ENCODE results near the gene WDR37.

The WDR37 gene

GRCh38 chr10:1127629-1128028 lies 71.4 kb downstream of the WDR37 start:
- DNase-seq (ENCODE audit: low read depth in 2 of 2): no peak

GRCh38 chr10:1128115-1128514 lies 71.9 kb downstream of the WDR37 start:
- DNase-seq (ENCODE audit: low read depth in 2 of 2): no peak

- DNase-seq (ENCODE audit: low read depth in 2 of 2): no peak
Measured at GRCh38 chr10:1128649-1129048, 72.5 kb downstream of the WDR37 start.

DNA sequence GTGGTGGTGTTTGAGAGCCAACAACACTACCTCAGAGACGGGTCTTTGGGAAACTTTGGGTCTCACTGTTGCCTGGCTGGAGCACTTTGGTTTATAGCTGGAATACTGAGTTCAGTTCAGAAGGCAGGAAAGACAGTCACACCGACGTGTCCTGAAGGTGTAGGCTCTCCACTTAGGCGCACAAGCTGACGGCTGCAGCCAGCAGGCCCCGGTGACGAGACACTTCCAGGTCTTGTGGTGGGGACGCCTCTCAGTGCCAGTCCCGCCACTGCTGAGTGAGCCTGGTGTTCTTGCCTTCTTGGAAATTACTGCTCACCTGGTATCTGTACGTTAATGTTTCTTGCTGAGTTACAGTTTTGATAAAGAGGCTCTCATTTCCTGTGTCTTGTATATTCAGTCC lies 74.0 kb downstream of the WDR37 start:
- DNase-seq (ENCODE audit: low read depth in 2 of 2): no peak

DNA sequence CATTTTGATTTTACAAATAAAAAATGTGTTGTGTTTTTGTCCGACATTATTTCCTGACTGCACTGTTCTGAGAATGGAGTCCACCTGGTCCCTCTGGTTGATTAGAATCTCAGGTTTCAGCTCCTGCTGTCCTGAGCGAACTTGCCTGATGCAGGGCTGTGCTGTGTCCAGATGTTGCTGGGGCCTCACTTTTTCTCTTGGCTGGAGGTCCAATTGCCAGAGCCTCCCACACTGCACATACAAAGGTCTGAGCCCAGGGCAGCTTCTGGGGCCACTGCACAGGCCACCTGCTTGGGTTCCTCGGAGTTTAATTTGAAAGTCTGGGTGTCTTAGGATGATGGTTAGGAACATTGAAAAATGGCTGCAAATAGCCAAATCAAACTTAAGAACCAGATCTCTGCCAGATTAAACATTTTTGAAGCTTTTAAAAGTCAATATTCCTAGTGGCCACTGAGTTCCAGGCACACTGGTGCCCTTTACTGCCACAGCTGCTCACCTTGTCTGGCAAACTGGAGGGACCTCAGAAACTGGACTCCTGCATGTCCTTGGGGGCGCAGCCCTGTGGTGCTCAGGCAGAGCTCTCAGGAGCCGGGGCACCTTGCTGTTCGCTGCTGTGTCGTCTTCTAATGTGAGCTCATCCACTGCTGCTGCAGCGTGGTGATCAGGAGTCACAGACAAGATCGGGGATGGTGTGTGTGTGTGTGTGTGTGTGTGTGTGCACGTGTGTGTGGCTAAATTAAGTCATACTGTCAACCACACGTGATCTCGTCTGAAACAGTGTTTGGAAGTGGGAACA lies 75.0 kb downstream of the WDR37 start:
- DNase-seq (ENCODE audit: low read depth in 2 of 2): no peak

DNA sequence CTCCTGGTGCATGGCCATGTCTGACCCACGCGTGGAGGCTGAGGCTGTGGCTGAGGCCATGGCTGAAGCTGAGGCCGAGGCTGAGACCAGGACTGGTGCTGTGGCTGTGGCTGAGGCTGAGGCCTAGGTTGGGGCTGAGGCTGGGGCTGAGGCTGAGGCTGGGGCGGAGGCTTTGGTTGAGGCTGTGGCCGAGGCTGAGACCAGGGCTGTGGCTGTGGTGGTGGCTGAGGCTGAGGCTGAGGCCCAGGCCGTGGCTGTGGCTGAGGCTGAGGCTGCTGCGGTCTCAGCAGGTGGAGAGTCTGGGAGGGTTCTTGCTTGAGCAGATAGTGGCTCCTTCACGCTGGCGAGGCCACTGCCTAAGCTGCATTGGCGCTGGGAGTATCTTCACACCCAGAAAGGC lies 76.4 kb downstream of the WDR37 start:
- DNase-seq (ENCODE audit: low read depth in 2 of 2): no peak

- DNase-seq (ENCODE audit: low read depth in 2 of 2): no peak
Measured at GRCh38 chr10:1133495-1134045, 77.4 kb downstream of the WDR37 start.

GRCh38 chr10:1134156-1134555 lies 78.0 kb downstream of the WDR37 start:
- no peak for DNase-seq (ENCODE audit: low read depth in 2 of 2)

DNA sequence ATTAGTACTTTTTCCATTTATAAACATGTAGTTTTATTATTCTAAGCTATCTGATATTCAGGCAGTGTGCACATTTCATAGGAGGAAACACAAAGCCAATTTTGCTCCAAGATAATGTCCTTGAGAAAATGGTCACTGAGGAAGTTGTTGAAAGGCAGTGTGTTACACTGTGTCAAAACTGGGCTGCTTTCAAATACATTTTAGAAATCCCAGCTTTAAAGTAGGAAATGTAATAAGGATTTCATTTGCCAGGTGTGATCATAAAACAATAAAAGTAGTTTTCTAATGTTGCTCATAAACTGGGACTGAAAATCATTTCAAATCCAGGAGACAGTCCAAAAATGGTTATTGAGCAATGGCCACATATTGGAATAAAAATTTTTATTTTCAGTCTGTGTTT lies 80.1 kb downstream of the WDR37 start:
- DNase-seq (ENCODE audit: low read depth in 2 of 2): no peak

- DNase-seq (ENCODE audit: low read depth in 2 of 2): no peak
Measured at GRCh38 chr10:1137499-1138163, 81.4 kb downstream of the WDR37 start.

DNA sequence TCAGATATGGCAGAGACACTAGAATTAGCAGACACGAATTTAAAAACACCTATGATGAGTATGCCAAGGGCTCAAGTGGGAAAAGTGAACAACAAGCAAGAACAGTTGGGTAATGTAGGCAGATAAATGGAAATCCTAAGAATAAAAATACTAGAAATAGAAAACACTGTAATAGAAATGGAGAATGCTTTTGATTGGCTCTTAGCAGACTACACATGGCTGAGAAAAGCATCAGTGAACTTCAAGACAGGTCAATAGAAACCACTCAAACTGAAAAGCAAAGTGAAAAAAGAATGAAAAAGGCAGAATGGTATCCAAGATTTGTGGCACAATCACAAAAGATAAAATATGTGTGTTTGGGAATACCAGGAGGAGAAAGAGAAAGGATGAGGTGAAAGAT lies 82.3 kb downstream of the WDR37 start:
- no peak for DNase-seq (ENCODE audit: low read depth in 2 of 2)

GRCh38 chr10:1141261-1141660 lies 85.1 kb downstream of the WDR37 start:
- DNase-seq (ENCODE audit: low read depth in 2 of 2): no peak

DNA sequence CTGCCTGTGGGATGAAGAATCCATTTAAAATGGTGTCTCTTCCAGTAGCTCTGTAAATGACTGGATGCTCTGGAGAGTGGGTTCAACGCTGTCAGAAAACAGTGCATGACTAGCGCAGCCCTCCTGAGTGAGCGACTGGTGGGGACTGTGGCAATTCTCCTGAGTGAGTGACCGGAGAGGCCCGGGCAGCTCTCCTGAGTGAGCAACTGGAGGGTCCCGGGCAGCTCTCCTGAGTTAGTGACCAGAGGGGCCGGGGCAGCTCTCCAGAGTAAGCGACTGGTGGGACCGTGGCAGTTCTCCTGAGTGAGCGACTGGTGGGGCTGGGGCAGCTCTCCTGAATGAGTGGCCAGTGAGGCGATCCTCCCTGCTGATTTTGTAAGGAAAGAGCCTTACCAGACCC lies 85.5 kb downstream of the WDR37 start:
- no peak for DNase-seq (ENCODE audit: low read depth in 2 of 2)

DNA sequence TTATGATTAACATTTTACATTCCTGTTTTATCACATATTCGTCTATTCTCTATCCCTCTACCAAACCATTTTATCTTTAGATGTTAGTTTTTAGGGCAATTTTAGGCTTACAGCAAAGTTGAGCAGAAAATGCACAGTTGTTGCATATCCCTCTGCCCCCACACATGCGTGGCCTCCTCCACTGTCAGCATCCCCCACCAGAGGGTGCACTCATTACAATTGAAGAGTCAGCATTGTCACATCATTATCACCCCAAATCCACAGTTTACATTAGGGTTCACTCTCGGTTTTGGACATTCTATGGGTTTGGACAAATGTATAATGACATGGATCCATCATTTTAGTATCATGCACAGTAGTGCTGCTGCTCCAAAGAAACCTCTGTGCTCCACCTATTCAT lies 86.4 kb downstream of the WDR37 start:
- no peak for DNase-seq (ENCODE audit: low read depth in 2 of 2)

DNA sequence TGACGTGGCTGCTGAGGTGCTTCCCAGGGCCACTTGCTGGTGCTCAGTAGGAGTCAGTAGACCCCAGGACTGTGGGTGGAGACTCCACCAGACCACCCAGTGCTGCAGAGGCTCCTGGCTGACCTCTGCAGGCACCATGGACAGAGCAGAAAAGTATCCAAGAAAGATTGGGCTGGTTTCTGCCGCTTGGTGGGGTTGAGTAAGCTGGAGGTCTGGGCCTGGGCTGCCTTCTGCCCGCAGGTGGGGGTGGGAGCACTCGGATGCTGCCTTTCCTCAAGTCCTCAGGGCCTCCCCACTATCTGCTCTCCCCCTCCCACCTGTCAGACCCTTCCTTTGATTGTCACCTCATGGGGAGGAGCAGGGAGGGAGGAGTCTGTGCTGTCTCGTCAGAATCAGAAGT lies 91.6 kb downstream of the WDR37 start:
- no peak for DNase-seq (ENCODE audit: low read depth in 2 of 2)

DNA sequence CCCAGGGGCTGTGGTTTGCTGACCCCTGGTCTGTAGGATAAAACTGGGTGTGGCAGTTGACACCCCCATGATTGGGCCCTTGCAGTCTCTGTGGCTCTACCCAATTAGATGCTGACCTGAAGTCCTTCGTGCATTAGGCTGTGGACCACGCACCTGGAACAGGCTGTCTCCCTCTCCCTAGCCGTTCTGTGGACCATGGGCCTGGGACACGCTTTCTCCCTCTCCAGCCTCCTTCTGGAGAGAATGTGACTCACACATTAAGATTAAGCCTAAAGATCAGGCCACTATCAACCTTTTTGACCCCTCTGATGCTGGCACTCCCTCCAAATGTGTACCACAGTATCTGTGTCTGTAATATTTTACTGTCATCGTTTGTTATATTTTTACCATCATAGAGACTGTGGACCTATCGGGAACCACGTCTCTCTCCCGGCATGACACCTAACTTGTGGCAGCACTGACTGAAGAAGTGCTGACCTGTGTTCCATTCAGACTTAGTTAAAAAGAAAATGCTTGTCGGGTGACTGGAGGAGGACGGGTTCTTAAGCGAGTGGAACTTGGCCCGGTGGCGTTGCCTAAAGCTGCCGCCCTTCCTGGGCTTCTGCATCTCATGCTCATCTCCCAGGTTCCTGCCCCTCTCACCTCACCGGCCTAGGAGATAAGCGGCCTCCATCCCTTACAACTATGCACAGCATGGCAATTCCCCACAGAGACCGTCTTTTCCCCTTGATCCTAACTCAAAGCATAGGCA lies 92.8 kb downstream of the WDR37 start:
- no peak for DNase-seq (ENCODE audit: low read depth in 2 of 2)

- DNase-seq (ENCODE audit: low read depth in 2 of 2): no peak
Measured at GRCh38 chr10:1149793-1150637, 93.8 kb downstream of the WDR37 start.

- DNase-seq (ENCODE audit: low read depth in 2 of 2): no peak
Measured at GRCh38 chr10:1150638-1150955, 94.4 kb downstream of the WDR37 start.

DNA sequence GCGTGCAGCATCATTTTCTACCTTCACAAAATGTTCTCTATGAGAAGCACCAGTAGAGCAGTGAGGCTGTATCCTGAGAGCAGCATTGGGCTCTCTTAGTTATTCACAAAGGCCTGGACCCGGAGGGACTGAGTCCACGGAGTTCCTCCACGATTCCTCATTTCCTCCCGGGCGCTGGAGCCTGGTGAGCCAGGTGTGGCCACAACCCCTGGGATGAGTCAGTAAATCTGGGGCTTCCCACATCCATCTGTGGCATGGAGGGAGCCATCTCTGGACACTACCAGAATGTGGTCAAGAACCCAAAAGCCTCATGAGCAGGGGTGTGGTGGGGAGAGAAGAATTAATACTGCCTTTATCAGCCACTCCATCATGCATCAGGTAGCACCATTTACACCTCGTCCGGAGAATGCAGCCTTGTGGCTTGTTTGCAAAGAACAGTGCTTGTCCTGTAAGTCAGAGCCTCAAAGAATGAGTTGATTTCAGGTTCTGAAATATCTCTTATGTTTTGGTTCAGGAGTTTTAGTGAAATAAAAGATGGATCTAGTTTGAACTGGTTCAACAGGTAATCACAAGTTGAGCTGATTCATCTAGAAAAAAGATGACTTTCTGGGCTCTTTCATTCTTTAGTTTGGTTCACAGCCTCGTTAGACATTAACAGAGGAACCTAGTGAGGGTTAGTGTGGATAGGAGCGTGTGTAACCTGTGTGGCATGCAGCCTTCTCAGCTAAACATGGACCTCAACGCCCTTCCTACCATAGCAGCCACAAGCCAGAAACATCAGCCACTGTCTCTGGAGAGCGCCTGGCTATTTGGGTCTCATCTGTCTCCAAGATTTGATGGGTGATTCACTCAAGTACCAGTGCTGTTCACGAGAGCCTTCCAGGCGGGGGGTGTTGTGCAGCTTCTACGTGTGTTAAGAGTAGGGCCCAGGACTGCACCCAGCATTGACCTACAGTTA lies 95.2 kb downstream of the WDR37 start:
- DNase-seq (ENCODE audit: low read depth in 2 of 2): no peak

DNA sequence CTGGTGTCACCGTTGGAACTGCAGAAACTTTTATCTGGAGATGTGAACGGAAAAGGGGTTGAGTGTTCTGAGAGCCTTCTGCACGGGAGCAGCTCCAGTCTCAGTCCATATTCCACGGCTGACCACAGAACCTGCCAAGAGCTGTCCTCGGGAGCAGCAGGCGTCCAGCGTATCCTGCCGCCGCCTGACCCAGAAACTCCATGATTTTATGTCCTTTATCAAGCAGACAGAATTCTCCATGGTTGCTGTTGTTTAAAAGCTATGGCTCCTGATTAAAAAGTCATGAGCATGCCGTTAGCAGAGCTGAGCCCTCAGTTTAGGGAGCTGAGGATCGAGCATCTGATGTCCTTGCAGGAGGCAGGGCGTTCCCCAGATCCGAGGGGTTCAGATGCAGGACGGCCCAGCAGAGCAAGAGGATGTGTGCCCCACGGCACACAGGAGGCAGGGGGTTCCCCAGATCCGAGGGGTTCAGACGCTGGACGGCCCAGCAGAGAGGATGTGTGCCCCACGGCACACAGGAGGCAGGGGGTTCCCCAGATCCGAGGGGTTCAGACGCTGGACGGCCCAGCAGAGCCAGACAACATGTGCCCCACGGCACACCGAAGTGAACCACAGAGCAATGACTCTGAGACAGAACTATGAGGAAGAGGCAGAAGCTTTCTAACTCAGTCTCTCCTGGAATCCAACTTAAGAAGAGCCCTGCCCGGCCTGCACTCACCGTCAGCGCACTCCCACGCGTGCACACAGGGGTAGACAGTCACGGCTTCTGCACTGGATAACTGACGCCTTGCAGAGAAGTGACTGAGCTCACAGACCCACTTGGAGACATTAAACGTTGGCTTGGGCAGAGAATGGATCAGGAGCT lies 96.4 kb downstream of the WDR37 start:
- no peak for DNase-seq (ENCODE audit: low read depth in 2 of 2)
